SK-N-SH (cell line): ENCODE measurements around the gene YOD1. TPM values are rescaled to one million over a fixed set of nuclear protein-coding genes. Genes with fewer than 3 reads are reported as not detected.

Source experiments
- CTCF ChIA-PET: fragments of 300-600, 350-600 bp; formaldehyde crosslinking; extraction: SDS; loops from one replicate; lab custom pipeline; 2021; lab: Yijun Ruan, JAX
- POLR2A ChIA-PET: fragments of 350-600 bp; sonication (Branson Sonifier 250); formaldehyde crosslinking; extraction: SDS; loops from one replicate; lab custom pipeline; 2020; ENCODE audit warnings: antibody characterized with exemption, inconsistent platforms; lab: Yijun Ruan, JAX
- DNase-seq: peaks from one replicate; pipeline ENCODE4 v3.0.0; 2012
- H2AFZ ChIP-seq: fragments of 200-600 bp; sonication (generic); 2 replicates; pipeline ENCODE4 v1.8.1; 2016; ENCODE audit warnings: antibody characterized with exemption, mild to moderate bottlenecking, low read depth
- H3F3A ChIP-seq: fragments of 200-600 bp; sonication (generic); replicated peaks from 2 replicates; pipeline ENCODE3; 2016; ENCODE audit warnings: antibody characterized with exemption, mild to moderate bottlenecking; ENCODE audit not compliant: insufficient read depth
- H3K27ac ChIP-seq, 2 experiments: fragments of 200-500 bp in 1 of 2; fragments of 200-600 bp in 1 of 2; sonication (Bioruptor generic) in 1 of 2; sonication (generic), shearing (Covaris generic) in 1 of 2; 2 replicates each; pipeline versions ENCODE4 v1.5.1 to v1.6.1; 2014 to 2016; ENCODE audit warnings: low read depth in 2 of 2, inconsistent platforms in 1 of 2, low read length in 1 of 2, mild to moderate bottlenecking in 1 of 2, mixed read lengths in 1 of 2
- H3K27me3 ChIP-seq: fragments of 200-600 bp; sonication (generic), shearing (Covaris generic); 2 replicates; pipeline ENCODE4 v1.6.1; 2016; ENCODE audit warnings: mixed run types; ENCODE audit not compliant: insufficient read depth
- H3K36me3 ChIP-seq, 2 experiments: fragments of 200-500 bp in 1 of 2; fragments of 200-600 bp in 1 of 2; sonication (Bioruptor generic) in 1 of 2; sonication (generic) in 1 of 2; replicated peaks in 1 of 2; 2 replicates each; pipeline versions ENCODE3 to v1.5.1; 2014 to 2016; ENCODE audit warnings: low read length in 1 of 2, mild to moderate bottlenecking in 1 of 2; ENCODE audit not compliant: insufficient read depth in 2 of 2, control insufficient read depth in 1 of 2
- H3K4me1 ChIP-seq, 2 experiments: fragments of 200-500 bp in 1 of 2; fragments of 200-600 bp in 1 of 2; sonication (Bioruptor generic) in 1 of 2; sonication (generic), shearing (Covaris generic) in 1 of 2; 2 replicates each; pipeline versions ENCODE4 v1.5.1 to v1.6.1; 2014 to 2016; ENCODE audit warnings: low read depth in 1 of 2, low read length in 1 of 2, mixed run types in 1 of 2; ENCODE audit not compliant: insufficient read depth in 2 of 2, control insufficient read depth in 1 of 2
- H3K4me2 ChIP-seq: fragments of 200-600 bp; sonication (generic), shearing (Covaris generic); 2 replicates; pipeline ENCODE4 v1.6.1; 2017; ENCODE audit warnings: mixed run types
- H3K4me3 ChIP-seq, 2 experiments: fragments of 200-500 bp in 1 of 2; fragments of 200-600 bp in 1 of 2; sonication (Bioruptor generic) in 1 of 2; sonication (generic), shearing (Covaris generic) in 1 of 2; 2 replicates each; pipeline versions ENCODE4 v1.5.1 to v1.8.1; 2014 to 2016; ENCODE audit warnings: low read depth in 2 of 2, inconsistent platforms in 1 of 2, low read length in 1 of 2, mild to moderate bottlenecking in 1 of 2, mixed read lengths in 1 of 2, moderate library complexity in 1 of 2
- H3K79me2 ChIP-seq: fragments of 200-600 bp; sonication (generic); 2 replicates; pipeline ENCODE4 v1.8.1; 2017; ENCODE audit warnings: mild to moderate bottlenecking; ENCODE audit not compliant: insufficient read depth
- H3K9ac ChIP-seq: fragments of 200-600 bp; sonication (generic); 2 replicates; pipeline ENCODE4 v1.6.1; 2017; ENCODE audit warnings: mixed run types
- H3K9me2 ChIP-seq: fragments of 200-600 bp; sonication (generic); 2 replicates; pipeline ENCODE4 v1.6.1; 2017; ENCODE audit warnings: mixed run types
- H3K9me3 ChIP-seq: fragments of 200-600 bp; sonication (generic); 2 replicates; pipeline ENCODE4 v1.6.1; 2017; ENCODE audit warnings: mixed run types, mild to moderate bottlenecking, moderate library complexity
- H4K20me1 ChIP-seq: fragments of 200-600 bp; sonication (generic); 2 replicates; pipeline ENCODE4 v1.6.1; 2017; ENCODE audit warnings: mild to moderate bottlenecking, mixed run types; ENCODE audit not compliant: insufficient read depth
- CHD2 ChIP-seq: fragments of 150-350 bp; IDR thresholded peaks from 2 replicates; pipeline ENCODE4 v1.6.1; 2018; ENCODE audit warnings: low read length; ENCODE audit not compliant: partially characterized antibody
- EP300 ChIP-seq, 2 experiments: IDR thresholded peaks; 2 replicates each; pipeline versions ENCODE4 v1.4.0 to v1.6.1; 2012; ENCODE audit warnings: borderline replicate concordance in 1 of 2, low read depth in 1 of 2, low read length in 1 of 2
- FOSL2 ChIP-seq: IDR thresholded peaks from 2 replicates; pipeline ENCODE4 v1.4.0; 2012; ENCODE audit warnings: low read depth, mild to moderate bottlenecking, moderate library complexity, borderline replicate concordance
- FOXJ3 ChIP-seq: sonication (generic); formaldehyde crosslinking; IDR thresholded peaks from 2 replicates; pipeline ENCODE4 v1.5.1; 2020; ENCODE audit warnings: mild to moderate bottlenecking, missing genetic modification reagents
- GATA2 ChIP-seq: sonication (generic); formaldehyde crosslinking; IDR thresholded peaks from 2 replicates; pipeline ENCODE4 v1.5.0; 2020; ENCODE audit warnings: mild to moderate bottlenecking, missing genetic modification reagents
- MXI1 ChIP-seq: IDR thresholded peaks from 2 replicates; pipeline ENCODE4 v1.6.1; 2012; ENCODE audit warnings: mild to moderate bottlenecking, low read depth, low read length, improper control_type of control experiment
- NFIC ChIP-seq: IDR thresholded peaks from 2 replicates; pipeline ENCODE4 v1.4.0; 2012; ENCODE audit warnings: borderline replicate concordance
- POLR2AphosphoS5 ChIP-seq: IDR thresholded peaks from 2 replicates; pipeline ENCODE4 v1.6.1; 2012; ENCODE audit warnings: low read depth, low read length
- RCOR1 ChIP-seq: fragments of 150-350 bp; IDR thresholded peaks from 2 replicates; pipeline ENCODE4 v1.6.1; 2017; ENCODE audit warnings: antibody characterized with exemption, low read length
- RXRA ChIP-seq: IDR thresholded peaks from 2 replicates; pipeline ENCODE4 v1.4.0; 2012; ENCODE audit warnings: low read depth, mild to moderate bottlenecking, borderline replicate concordance
- SIN3A ChIP-seq: IDR thresholded peaks from 2 replicates; pipeline ENCODE4 v1.6.1; 2012; ENCODE audit warnings: low read depth, mild to moderate bottlenecking, low read length, moderate library complexity, borderline replicate concordance
- TAF1 ChIP-seq: IDR thresholded peaks from 2 replicates; pipeline ENCODE4 v1.6.1; 2012; ENCODE audit warnings: low read depth, mild to moderate bottlenecking, low read length, moderate library complexity, borderline replicate concordance
- TCF12 ChIP-seq: IDR thresholded peaks from 2 replicates; pipeline ENCODE4 v1.4.0; 2012
- TEAD4 ChIP-seq: IDR thresholded peaks from 2 replicates; pipeline ENCODE4 v1.4.0; 2012; ENCODE audit warnings: mild to moderate bottlenecking, borderline replicate concordance; ENCODE audit not compliant: insufficient read depth
- WGBS: methylation state at CpG from one replicate; pipeline ENCODE4 v1.1.6; 2017; ENCODE audit warnings: low lambda C conversion rate; 5-methylcytosine and 5-hydroxymethylcytosine counted together
- polyA plus RNA-seq, 3 experiments: library from polyadenylated mRNA; depleted of rRNA; stranded (reverse); fragments of >200 nt; gene quantifications; 2 replicates each; pipeline ENCODE4 v1.2.3, GENCODE V29; 2012
- TF ChIP-seq, protein P1 (sequence below): fragments of 150-350 bp; IDR thresholded peaks from 2 replicates; pipeline ENCODE4 v1.6.1; 2016; ENCODE audit warnings: mild to moderate bottlenecking, low read depth, low read length
- TF ChIP-seq, protein P2 (sequence below): fragments of 150-350 bp; IDR thresholded peaks from 2 replicates; pipeline ENCODE4 v1.6.1; 2017; ENCODE audit warnings: antibody characterized with exemption, low read length, low read depth, borderline replicate concordance

Gene YOD1
- polyA plus RNA-seq, 1 of the 3 experiments (the other 2 are of a cell fraction), result 0.79 TPM

DNA sequence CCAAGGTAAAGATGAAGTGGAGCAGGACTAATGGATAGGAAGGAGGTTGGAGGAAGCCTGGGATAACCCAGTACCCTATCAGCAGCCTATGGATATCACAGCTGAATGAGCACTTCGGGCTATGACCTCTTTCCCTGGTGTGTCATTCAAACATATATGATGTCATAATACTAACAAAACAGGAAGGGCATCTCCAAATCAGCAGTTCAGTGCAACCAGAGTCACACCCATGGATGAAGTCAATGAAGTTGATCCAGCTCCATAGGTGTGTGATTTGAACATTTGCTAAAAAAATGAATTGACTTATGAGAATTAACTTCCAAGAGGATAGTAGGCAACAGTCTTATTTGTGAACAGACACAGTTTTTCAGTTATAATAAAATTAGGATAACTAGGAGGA is 16.8 kb downstream of the YOD1 start:
- TF ChIP-seq FOSL2 (no peak), POLR2AphosphoS5 (no peak), CHD2 (no peak), NFIC (no peak), SIN3A (no peak), TEAD4 (no peak)
- TF ChIP-seq, all 33 proteins: peak for 0
- H3K79me2 ChIP-seq, result no peaks in the 10 kb centered on the region
- no peak overlapping the region for H3K4me2 ChIP-seq
- H3K27me3 ChIP-seq, result no peaks in the 10 kb centered on the region
- DNase-seq, result no peak
- no peaks in the 10 kb centered on the region for H3K36me3 ChIP-seq
- ChIA-PET POLR2A (no interaction called here), CTCF (interaction anchor here (1.3 to 1.8 kb wide), 2 partner anchors 18 to 50 kb away, joined by 4 to 5 read pairs; partner anchors contain the start of gene PFKFB2)
- 5% methylated on average over 1 of the region's 1 CpG for WGBS
- no peaks in the 10 kb centered on the region for H3K9me3 ChIP-seq
- no peaks in the 10 kb centered on the region; a peak in 1 of 4 replicates for H3K4me1 ChIP-seq
- H3K9ac ChIP-seq, result no peak overlapping the region
- no peak overlapping the region for H3K4me3 ChIP-seq
- no peak overlapping the region for H2AFZ ChIP-seq
- no peaks in the 10 kb centered on the region for H4K20me1 ChIP-seq
- no peaks in the 10 kb centered on the region for H3K9me2 ChIP-seq
- H3K27ac ChIP-seq, result no peak overlapping the region
- no peaks in the 10 kb centered on the region for H3F3A ChIP-seq

DNA sequence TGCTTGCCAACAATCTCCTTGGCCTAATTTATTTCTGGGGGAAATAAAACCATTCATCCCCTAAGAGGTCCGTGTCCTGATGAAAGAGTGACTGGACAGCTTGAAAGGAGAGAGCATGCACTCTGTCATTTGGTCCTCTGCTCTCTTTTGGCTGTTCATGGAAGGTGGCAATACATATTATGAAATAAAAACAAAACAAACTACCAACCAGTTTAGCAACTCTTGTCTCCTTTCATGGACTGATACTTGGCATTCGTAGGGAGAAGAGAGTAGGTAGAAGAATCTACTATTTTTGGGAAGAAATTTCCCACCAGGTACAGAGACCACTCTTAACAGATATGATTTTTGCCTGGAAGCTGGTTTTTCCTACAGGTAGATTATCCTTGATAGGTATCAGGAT is 17.7 kb downstream of the YOD1 start:
- no peak for DNase-seq
- no peaks in the 10 kb centered on the region for H3K27me3 ChIP-seq
- H3K4me2 ChIP-seq, result no peak overlapping the region

More for the DNA sequence above, 17.7 kb downstream of the YOD1 start:
- Histone ChIP-seq H3K4me3 (no peak overlapping the region), H3K9ac (no peak overlapping the region), H3K27ac (no peak overlapping the region), H3F3A (no peaks in the 10 kb centered on the region), H3K36me3 (no peaks in the 10 kb centered on the region), H3K4me1 (no peaks in the 10 kb centered on the region; a peak in 1 of 4 replicates), H3K79me2 (no peaks in the 10 kb centered on the region), H4K20me1 (no peaks in the 10 kb centered on the region), H3K9me2 (no peaks in the 10 kb centered on the region), H2AFZ (no peak overlapping the region), H3K9me3 (no peaks in the 10 kb centered on the region)
- 28% methylated on average over 2 of the region's 2 CpGs for WGBS
- ChIA-PET POLR2A (no interaction called here), CTCF (interaction anchor here (0.6 to 1.8 kb wide), 7 partner anchors 11 to 424 kb away, joined by 3 to 5 read pairs (median 4); partner anchors contain the start of gene PFKFB2)
- TF ChIP-seq FOXJ3 (CRISPR knock-in tag) (no peak), GATA2 (CRISPR knock-in tag) (no peak), EP300 (IDR thresholded peaks at IDR 0.05; ENCODE audit: borderline replicate concordance in 1 of 2, low read depth in 1 of 2, low read length in 1 of 2) (no peak), TCF12 (no peak), MXI1 (no peak), RXRA (no peak), FOSL2 (no peak), RCOR1 (no peak), CHD2 (no peak), TAF1 (no peak)
- TF ChIP-seq, protein P1, sequence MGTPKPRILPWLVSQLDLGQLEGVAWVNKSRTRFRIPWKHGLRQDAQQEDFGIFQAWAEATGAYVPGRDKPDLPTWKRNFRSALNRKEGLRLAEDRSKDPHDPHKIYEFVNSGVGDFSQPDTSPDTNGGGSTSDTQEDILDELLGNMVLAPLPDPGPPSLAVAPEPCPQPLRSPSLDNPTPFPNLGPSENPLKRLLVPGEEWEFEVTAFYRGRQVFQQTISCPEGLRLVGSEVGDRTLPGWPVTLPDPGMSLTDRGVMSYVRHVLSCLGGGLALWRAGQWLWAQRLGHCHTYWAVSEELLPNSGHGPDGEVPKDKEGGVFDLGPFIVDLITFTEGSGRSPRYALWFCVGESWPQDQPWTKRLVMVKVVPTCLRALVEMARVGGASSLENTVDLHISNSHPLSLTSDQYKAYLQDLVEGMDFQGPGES, result no peak
- TF ChIP-seq, protein P2, sequence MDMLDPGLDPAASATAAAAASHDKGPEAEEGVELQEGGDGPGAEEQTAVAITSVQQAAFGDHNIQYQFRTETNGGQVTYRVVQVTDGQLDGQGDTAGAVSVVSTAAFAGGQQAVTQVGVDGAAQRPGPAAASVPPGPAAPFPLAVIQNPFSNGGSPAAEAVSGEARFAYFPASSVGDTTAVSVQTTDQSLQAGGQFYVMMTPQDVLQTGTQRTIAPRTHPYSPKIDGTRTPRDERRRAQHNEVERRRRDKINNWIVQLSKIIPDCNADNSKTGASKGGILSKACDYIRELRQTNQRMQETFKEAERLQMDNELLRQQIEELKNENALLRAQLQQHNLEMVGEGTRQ, result no peak
